Gastroesophageal sphincter (tissue), 3 donors: ENCODE data around the gene DAZAP2.

Experiments used
- EP300 ChIP-seq: sonication (generic); formaldehyde crosslinking; IDR thresholded peaks from one replicate; pipeline ENCODE4 v1.6.1; 2017; ENCODE audit warnings: antibody characterized with exemption, mild to moderate bottlenecking
- POLR2A ChIP-seq, 2 donors: fragments of 450-650 bp; IDR thresholded peaks; one replicate each; pipeline ENCODE4 v1.6.1; 2017; ENCODE audit warnings: antibody characterized with exemption in 2 of 2, mild to moderate bottlenecking in 2 of 2, moderate library complexity in 1 of 2
- POLR2AphosphoS5 ChIP-seq: sonication (generic); formaldehyde crosslinking; IDR thresholded peaks from one replicate; pipeline ENCODE4 v1.6.1; 2017; ENCODE audit warnings: antibody characterized with exemption
- TF ChIP-seq, protein P1 (sequence below), 4 experiments: fragments of 200-600 bp in 2 of 4; fragments of 450-650 bp in 2 of 4; sonication (generic) in 1 of 4; IDR thresholded peaks; one replicate each; pipeline ENCODE4 v1.5.1; 2017 to 2019; ENCODE audit warnings: antibody characterized with exemption in 4 of 4, mild to moderate bottlenecking in 2 of 4, moderate library complexity in 2 of 4

DNA sequence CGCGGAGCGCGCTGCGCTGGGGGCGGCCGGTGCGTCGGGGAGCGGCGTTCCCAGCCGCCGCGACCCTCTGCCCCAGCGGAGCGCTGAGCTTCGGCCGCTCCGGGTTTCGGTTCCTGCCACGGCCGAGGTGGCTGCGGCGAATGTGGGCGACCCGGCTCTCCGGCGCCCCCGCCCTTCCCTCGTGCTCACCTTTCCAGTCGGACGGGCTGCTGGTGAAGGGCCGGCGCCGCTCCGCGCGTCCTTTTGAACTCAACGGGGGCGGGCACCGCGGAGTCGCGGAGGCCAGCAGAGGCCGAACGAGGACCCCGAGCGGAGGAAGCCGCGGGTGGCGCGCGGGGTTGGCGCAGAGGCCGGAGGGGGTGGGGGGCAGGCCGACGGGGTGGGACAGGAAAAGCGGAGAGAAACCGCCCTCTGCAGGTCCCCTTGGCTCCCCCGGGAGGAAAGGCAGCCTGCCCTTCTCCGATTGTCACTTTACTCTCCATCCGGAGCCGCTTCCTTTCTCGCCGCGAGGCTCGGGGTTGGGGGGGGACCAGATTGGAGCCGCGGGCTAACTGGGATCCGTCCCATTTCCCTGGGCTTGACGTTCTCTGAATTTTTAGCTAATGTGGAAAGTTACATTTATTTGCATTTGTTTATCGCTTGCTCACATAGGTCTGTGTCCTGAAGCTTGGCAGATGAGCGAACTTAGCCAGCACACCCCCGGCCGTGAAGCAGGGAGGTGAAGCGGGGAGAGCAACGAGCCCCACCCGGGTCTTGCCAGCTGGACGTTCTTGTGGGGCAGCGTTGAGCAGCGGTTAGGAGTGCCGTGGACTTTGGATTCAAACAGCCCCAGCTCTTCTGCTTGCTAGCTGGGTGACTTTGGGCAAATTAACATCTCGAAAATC is 31.7 kb downstream of the DAZAP2 start, which contains the start of gene SMAGP:
- no peak for TF ChIP-seq POLR2A (IDR thresholded peaks at IDR 0.05)
- TF ChIP-seq, protein P1, sequence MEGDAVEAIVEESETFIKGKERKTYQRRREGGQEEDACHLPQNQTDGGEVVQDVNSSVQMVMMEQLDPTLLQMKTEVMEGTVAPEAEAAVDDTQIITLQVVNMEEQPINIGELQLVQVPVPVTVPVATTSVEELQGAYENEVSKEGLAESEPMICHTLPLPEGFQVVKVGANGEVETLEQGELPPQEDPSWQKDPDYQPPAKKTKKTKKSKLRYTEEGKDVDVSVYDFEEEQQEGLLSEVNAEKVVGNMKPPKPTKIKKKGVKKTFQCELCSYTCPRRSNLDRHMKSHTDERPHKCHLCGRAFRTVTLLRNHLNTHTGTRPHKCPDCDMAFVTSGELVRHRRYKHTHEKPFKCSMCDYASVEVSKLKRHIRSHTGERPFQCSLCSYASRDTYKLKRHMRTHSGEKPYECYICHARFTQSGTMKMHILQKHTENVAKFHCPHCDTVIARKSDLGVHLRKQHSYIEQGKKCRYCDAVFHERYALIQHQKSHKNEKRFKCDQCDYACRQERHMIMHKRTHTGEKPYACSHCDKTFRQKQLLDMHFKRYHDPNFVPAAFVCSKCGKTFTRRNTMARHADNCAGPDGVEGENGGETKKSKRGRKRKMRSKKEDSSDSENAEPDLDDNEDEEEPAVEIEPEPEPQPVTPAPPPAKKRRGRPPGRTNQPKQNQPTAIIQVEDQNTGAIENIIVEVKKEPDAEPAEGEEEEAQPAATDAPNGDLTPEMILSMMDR (IDR thresholded peaks at IDR 0.05), result peak in 1 of 4 experiments; percentile 36
- TF ChIP-seq POLR2AphosphoS5, result no peak
- no peak for TF ChIP-seq EP300
